ENCODE data around the gene DRP2.

GRCh38 chrX:101262590-101262989, 43.0 kb downstream of the DRP2 start:
- TF ChIP-seq CTCF (IDR thresholded peaks at IDR 0.05), result no peak
- no peak for TF ChIP-seq POLR2A (IDR thresholded peaks at IDR 0.05)

Measured in esophagus squamous epithelium (tissue), 4 donors.